ENCODE data around the gene THYN1.

- TF ChIP-seq EZH2phosphoT487 (IDR thresholded peaks at IDR 0.05; ENCODE audit: borderline replicate concordance, low read length) (no peak), CTCF (conservative IDR thresholded peaks at IDR 0.05; ENCODE audit: low read depth, low read length) (no peak)
Measured at GRCh38 chr11:134282121-134283045, 29.2 kb upstream of the THYN1 start.

All from PC-3 (cell line).